Measurements from ENCODE around the gene GPN1.
A peak's percentile ranks its signal among the peaks of the same experiment; 100 is the strongest.
"Not testable (repeated sequence)": the region's sequence is repeated elsewhere in the genome, so short reads cannot be mapped to it uniquely, and the experiment has no call there.

Gene GPN1

GRCh38 chr2:27628767-27629709 lies at the start of gene GPN1, which contains the start of gene CCDC121:
Gene GPN1 (plus strand): TSS chr2:27629050. CDS start chr2:27629059, 9 bp downstream.
Gene CCDC121 (minus strand): TSS chr2:27629012. CDS start chr2:27627799, 1,213 bp downstream.
- no peak for FAIRE-seq

GRCh38 chr2:27581417-27582128 lies 47.3 kb upstream of the GPN1 start:
- no peak for FAIRE-seq

- FAIRE-seq: no peak
These were observed 46.6 kb upstream of the GPN1 start for GRCh38 chr2:27582129-27582694.

- FAIRE-seq: peak; percentile 93
These were observed 46.0 kb upstream of the GPN1 start, which contains the start of gene ZNF512 for GRCh38 chr2:27582695-27583389. Gene ZNF512 (plus strand): TSS chr2:27583042. CDS start chr2:27583113, 71 bp downstream.

GRCh38 chr2:27583390-27583915 lies 45.4 kb upstream of the GPN1 start:
- no peak for FAIRE-seq

GRCh38 chr2:27584597-27584996 lies 44.3 kb upstream of the GPN1 start:
- no peak for FAIRE-seq

GRCh38 chr2:27587025-27587424 lies 41.8 kb upstream of the GPN1 start:
- FAIRE-seq: no peak

- FAIRE-seq: no peak
These were observed 40.5 kb upstream of the GPN1 start for GRCh38 chr2:27588308-27588707.

GRCh38 chr2:27591745-27592144 lies 37.1 kb upstream of the GPN1 start:
- no peak for FAIRE-seq

GRCh38 chr2:27593240-27593639 lies 35.6 kb upstream of the GPN1 start:
- no peak for FAIRE-seq

- not testable (repeated sequence) for FAIRE-seq
These were observed 34.7 kb upstream of the GPN1 start for GRCh38 chr2:27594020-27594703.

GRCh38 chr2:27595412-27595811 lies 33.4 kb upstream of the GPN1 start:
- not testable (repeated sequence) for FAIRE-seq

GRCh38 chr2:27596627-27597026 lies 32.2 kb upstream of the GPN1 start:
- no peak for FAIRE-seq

GRCh38 chr2:27606611-27607010 lies 22.2 kb upstream of the GPN1 start:
- no peak for FAIRE-seq

- no peak for FAIRE-seq
These were observed 14.9 kb upstream of the GPN1 start for GRCh38 chr2:27613985-27614384.

GRCh38 chr2:27615316-27615715 lies 13.5 kb upstream of the GPN1 start:
- FAIRE-seq: no peak

- FAIRE-seq: no peak
These were observed 7.3 kb upstream of the GPN1 start for GRCh38 chr2:27621524-27621923.

GRCh38 chr2:27622921-27623384 lies 5.9 kb upstream of the GPN1 start:
- no peak for FAIRE-seq

GRCh38 chr2:27624943-27625342 lies 3.9 kb upstream of the GPN1 start:
- FAIRE-seq: no peak

GRCh38 chr2:27626323-27626722 lies 2.5 kb upstream of the GPN1 start:
- FAIRE-seq: not testable (repeated sequence)

GRCh38 chr2:27626921-27627320 lies 1.9 kb upstream of the GPN1 start:
- not testable (repeated sequence) for FAIRE-seq
